GM18526 (cell line): Measurements from ENCODE around the gene PCDHA1.

Experiments used
- POLR2A ChIP-seq: IDR thresholded peaks from 3 replicates; pipeline ENCODE4 v1.6.1; 2011; ENCODE audit not compliant: insufficient read length; ENCODE audit errors: extremely low read depth

The PCDHA1 gene

GRCh38 chr5:141042555-141042954, 256.6 kb downstream of the PCDHA1 start:
- TF ChIP-seq POLR2A: no peak

GRCh38 chr5:141050622-141051520, 264.9 kb downstream of the PCDHA1 start, which contains the start of gene PCDHB1:
PCDHB1 (plus strand) TSS chr5:141051374; CDS start chr5:141051471, 97 bp downstream.
- TF ChIP-seq POLR2A: no peak

GRCh38 chr5:141051521-141051866, 265.6 kb downstream of the PCDHA1 start:
- TF ChIP-seq POLR2A: no peak
